ENCODE results near the gene PKHD1. TPM values are rescaled to one million over a fixed set of nuclear protein-coding genes. Genes with fewer than 3 reads are reported as not detected.

Gene PKHD1
- total and polyA plus RNA-seq, 4 experiments from 2014 or later = not detected

GRCh38 chr6:52049252-52050050, 38.0 kb downstream of the PKHD1 start:
- Mint-ChIP-seq H3K4me3 (no peak overlapping the region), H3K36me3 (no peaks in the 10 kb centered on the region), H3K4me1 (no peaks in the 10 kb centered on the region), H3K27ac (no peak overlapping the region), H3K9me3 (no peaks in the 10 kb centered on the region), H3K27me3 (peaks cover 18 to 27% of the 10 kb centered on the region in 2 donors)
- H3K9me3 ChIP-seq (ENCODE audit: control insufficient read depth in 1 of 2, low read length in 2 of 2) = no peaks in the 10 kb centered on the region
- no peak overlapping the region for H3K4me3 ChIP-seq (ENCODE audit: low read length in 2 of 2)
- ChIA-PET POLR2A (ENCODE audit: partially characterized antibody) (no interaction called here), CTCF (ENCODE audit: partially characterized antibody) (interaction anchor here (1.0 to 5.4 kb wide), 13 partner anchors 8 to 623 kb away, joined by 3 to 84 read pairs (median 5); no protein-coding TSS in a partner anchor)
- no peaks in the 10 kb centered on the region for H3K36me3 ChIP-seq (ENCODE audit: insufficient read depth, low read length)
- peak in 4 of 5 donors; percentile 11 to 26 (median 18) for DNase-seq
- no peak overlapping the region for H3K27ac ChIP-seq (ENCODE audit: low read depth, low read length)
- intact Hi-C loops (cut with micrococcal nuclease) = no loop called here
- peaks cover 6% of the 10 kb centered on the region for H3K27me3 ChIP-seq (ENCODE audit: insufficient read depth, low read length)
- no peaks in the 10 kb centered on the region for H3K4me1 ChIP-seq (ENCODE audit: insufficient read depth, low read length)

- DNase-seq = no peak
- peaks cover 6% of the 10 kb centered on the region for H3K27me3 ChIP-seq (ENCODE audit: insufficient read depth, low read length)
- Mint-ChIP-seq H3K36me3 (no peaks in the 10 kb centered on the region), H3K4me1 (no peaks in the 10 kb centered on the region), H3K9me3 (no peaks in the 10 kb centered on the region), H3K27me3 (peaks cover 20 to 27% of the 10 kb centered on the region in 2 donors), H3K27ac (no peak overlapping the region), H3K4me3 (no peak overlapping the region)
- no peak overlapping the region for H3K27ac ChIP-seq (ENCODE audit: low read depth, low read length)
- ChIA-PET POLR2A (ENCODE audit: partially characterized antibody) (no interaction called here), CTCF (ENCODE audit: partially characterized antibody) (no interaction called here)
- H3K4me1 ChIP-seq (ENCODE audit: insufficient read depth, low read length) = no peaks in the 10 kb centered on the region
- no peaks in the 10 kb centered on the region for H3K9me3 ChIP-seq (ENCODE audit: control insufficient read depth in 1 of 2, low read length in 2 of 2)
- no peaks in the 10 kb centered on the region for H3K36me3 ChIP-seq (ENCODE audit: insufficient read depth, low read length)
- intact Hi-C loops (cut with micrococcal nuclease) = no loop called here
- H3K4me3 ChIP-seq (ENCODE audit: low read length in 2 of 2) = no peak overlapping the region
These were observed 41.0 kb downstream of the PKHD1 start for GRCh38 chr6:52046456-52046855.

GRCh38 chr6:52045481-52045880, 41.9 kb downstream of the PKHD1 start:
- Histone ChIP-seq H3K27me3 (ENCODE audit: insufficient read depth, low read length) (peaks cover 6% of the 10 kb centered on the region), H3K36me3 (ENCODE audit: insufficient read depth, low read length) (no peaks in the 10 kb centered on the region), H3K9me3 (ENCODE audit: control insufficient read depth in 1 of 2, low read length in 2 of 2) (no peaks in the 10 kb centered on the region), H3K4me3 (ENCODE audit: low read length in 2 of 2) (no peak overlapping the region), H3K4me1 (ENCODE audit: insufficient read depth, low read length) (no peaks in the 10 kb centered on the region), H3K27ac (ENCODE audit: low read depth, low read length) (no peak overlapping the region)
- ChIA-PET POLR2A (ENCODE audit: partially characterized antibody) (no interaction called here), CTCF (ENCODE audit: partially characterized antibody) (interaction anchor here (0.9 kb wide), 1 partner anchor 9 kb away, joined by 3 read pairs; no protein-coding TSS in a partner anchor)
- no peak for DNase-seq
- no peaks in the 10 kb centered on the region for H3K36me3 Mint-ChIP-seq
- no peaks in the 10 kb centered on the region for H3K4me1 Mint-ChIP-seq
- H3K27ac Mint-ChIP-seq = no peak overlapping the region
- no peak overlapping the region for H3K4me3 Mint-ChIP-seq
- intact Hi-C loops (cut with micrococcal nuclease) = no loop called here
- no peaks in the 10 kb centered on the region for H3K9me3 Mint-ChIP-seq
- H3K27me3 Mint-ChIP-seq = peaks cover 19 to 28% of the 10 kb centered on the region in 2 donors

- no peak overlapping the region for H3K27ac Mint-ChIP-seq
- Histone ChIP-seq H3K27ac (ENCODE audit: low read depth, low read length) (no peak overlapping the region), H3K27me3 (ENCODE audit: insufficient read depth, low read length) (peaks cover 6% of the 10 kb centered on the region), H3K4me3 (ENCODE audit: low read length in 2 of 2) (no peak overlapping the region), H3K9me3 (ENCODE audit: control insufficient read depth in 1 of 2, low read length in 2 of 2) (no peaks in the 10 kb centered on the region), H3K36me3 (ENCODE audit: insufficient read depth, low read length) (no peaks in the 10 kb centered on the region), H3K4me1 (ENCODE audit: insufficient read depth, low read length) (no peaks in the 10 kb centered on the region)
- peaks cover 19 to 25% of the 10 kb centered on the region in 2 donors for H3K27me3 Mint-ChIP-seq
- no peak overlapping the region for H3K4me3 Mint-ChIP-seq
- no peaks in the 10 kb centered on the region for H3K9me3 Mint-ChIP-seq
- DNase-seq = no peak
- CTCF ChIA-PET (ENCODE audit: partially characterized antibody) = interaction anchor here (0.9 to 1.4 kb wide), 3 partner anchors 10 to 24 kb away, joined by 3 to 5 read pairs (median 4); no protein-coding TSS in a partner anchor
- intact Hi-C loops (cut with micrococcal nuclease) = no loop called here
- H3K36me3 Mint-ChIP-seq = no peaks in the 10 kb centered on the region
- POLR2A ChIA-PET (ENCODE audit: partially characterized antibody) = no interaction called here
- H3K4me1 Mint-ChIP-seq = no peaks in the 10 kb centered on the region
These were observed 42.4 kb downstream of the PKHD1 start for GRCh38 chr6:52045033-52045432.

- H3K9me3 Mint-ChIP-seq = no peaks in the 10 kb centered on the region
- H3K36me3 Mint-ChIP-seq = no peaks in the 10 kb centered on the region
- intact Hi-C loops (cut with micrococcal nuclease) = no loop called here
- no peaks in the 10 kb centered on the region for H3K4me1 Mint-ChIP-seq
- H3K4me3 Mint-ChIP-seq = no peak overlapping the region
- H3K4me1 ChIP-seq (ENCODE audit: insufficient read depth, low read length) = no peaks in the 10 kb centered on the region
- H3K27me3 Mint-ChIP-seq = peaks cover 15 to 20% of the 10 kb centered on the region in 2 donors
- H3K27ac ChIP-seq (ENCODE audit: low read depth, low read length) = no peak overlapping the region
- H3K27me3 ChIP-seq (ENCODE audit: insufficient read depth, low read length) = peaks cover 6% of the 10 kb centered on the region
- H3K4me3 ChIP-seq (ENCODE audit: low read length in 2 of 2) = no peak overlapping the region
- POLR2A ChIA-PET (ENCODE audit: partially characterized antibody) = no interaction called here
- CTCF ChIA-PET (ENCODE audit: partially characterized antibody) = no interaction called here
- no peaks in the 10 kb centered on the region for H3K36me3 ChIP-seq (ENCODE audit: insufficient read depth, low read length)
- no peak for DNase-seq
- no peak overlapping the region for H3K27ac Mint-ChIP-seq
- H3K9me3 ChIP-seq (ENCODE audit: control insufficient read depth in 1 of 2, low read length in 2 of 2) = no peaks in the 10 kb centered on the region
These were observed 45.1 kb downstream of the PKHD1 start for GRCh38 chr6:52042141-52042885.

GRCh38 chr6:52041134-52041533, 46.3 kb downstream of the PKHD1 start:
- ChIA-PET POLR2A (ENCODE audit: partially characterized antibody) (no interaction called here), CTCF (ENCODE audit: partially characterized antibody) (interaction anchor here (1.6 kb wide), 1 partner anchor 9 kb away, joined by 7 read pairs; no protein-coding TSS in a partner anchor)
- no peaks in the 10 kb centered on the region for H3K9me3 Mint-ChIP-seq
- Histone ChIP-seq H3K4me3 (ENCODE audit: low read length in 2 of 2) (no peak overlapping the region), H3K27me3 (ENCODE audit: insufficient read depth, low read length) (peaks cover 6% of the 10 kb centered on the region), H3K4me1 (ENCODE audit: insufficient read depth, low read length) (no peaks in the 10 kb centered on the region), H3K36me3 (ENCODE audit: insufficient read depth, low read length) (no peaks in the 10 kb centered on the region), H3K27ac (ENCODE audit: low read depth, low read length) (no peak overlapping the region), H3K9me3 (ENCODE audit: control insufficient read depth in 1 of 2, low read length in 2 of 2) (no peaks in the 10 kb centered on the region)
- no peak overlapping the region for H3K27ac Mint-ChIP-seq
- intact Hi-C loops (cut with micrococcal nuclease) = no loop called here
- H3K27me3 Mint-ChIP-seq = peaks cover 10 to 14% of the 10 kb centered on the region in 2 donors
- no peaks in the 10 kb centered on the region for H3K4me1 Mint-ChIP-seq
- no peak for DNase-seq
- no peak overlapping the region for H3K4me3 Mint-ChIP-seq
- no peaks in the 10 kb centered on the region for H3K36me3 Mint-ChIP-seq

- H3K27me3 Mint-ChIP-seq = peaks cover 8 to 11% of the 10 kb centered on the region in 2 donors
- Histone ChIP-seq H3K4me1 (ENCODE audit: insufficient read depth, low read length) (no peaks in the 10 kb centered on the region), H3K4me3 (ENCODE audit: low read length in 2 of 2) (no peak overlapping the region), H3K27ac (ENCODE audit: low read depth, low read length) (no peak overlapping the region), H3K9me3 (ENCODE audit: control insufficient read depth in 1 of 2, low read length in 2 of 2) (no peaks in the 10 kb centered on the region), H3K27me3 (ENCODE audit: insufficient read depth, low read length) (no peaks in the 10 kb centered on the region), H3K36me3 (ENCODE audit: insufficient read depth, low read length) (no peaks in the 10 kb centered on the region)
- no peak for DNase-seq
- no peaks in the 10 kb centered on the region for H3K4me1 Mint-ChIP-seq
- no peaks in the 10 kb centered on the region for H3K36me3 Mint-ChIP-seq
- intact Hi-C loops (cut with micrococcal nuclease) = no loop called here
- H3K27ac Mint-ChIP-seq = no peak overlapping the region
- ChIA-PET POLR2A (ENCODE audit: partially characterized antibody) (no interaction called here), CTCF (ENCODE audit: partially characterized antibody) (no interaction called here)
- H3K4me3 Mint-ChIP-seq = no peak overlapping the region
- peaks cover 0 to 9% (median 3%) of the 10 kb centered on the region in 8 donors for H3K9me3 Mint-ChIP-seq
These were observed 59.7 kb downstream of the PKHD1 start for GRCh38 chr6:52027699-52028098.
